H9 (cell line): ENCODE data around the gene FARP2. TPM values are rescaled to one million over a fixed set of nuclear protein-coding genes. Genes with fewer than 3 reads are reported as not detected.

Experiments
- DNase-seq: peaks from one replicate; pipeline ENCODE4 v3.0.0-alpha.2; 2017
- H2AFZ ChIP-seq: one replicate; pipeline ENCODE4 v1.6.1; 2013; ENCODE audit warnings: mild to moderate bottlenecking, low read length, control low read depth, moderate library complexity
- H2AK5ac ChIP-seq: 2 replicates; pipeline ENCODE4 v1.6.1; 2013; ENCODE audit warnings: low read length, control low read depth, mixed read lengths; ENCODE audit not compliant: insufficient read length
- H2BK120ac ChIP-seq: one replicate; pipeline ENCODE4 v1.6.1; 2013; ENCODE audit warnings: low read depth, mild to moderate bottlenecking, low read length, control low read depth, inconsistent platforms; ENCODE audit not compliant: poor library complexity, severe bottlenecking
- H2BK12ac ChIP-seq: 2 replicates; pipeline ENCODE4 v1.6.1; 2013; ENCODE audit warnings: low read length, control low read depth, mixed read lengths, low read depth; ENCODE audit not compliant: insufficient read length
- H2BK15ac ChIP-seq: 2 replicates; pipeline ENCODE4 v1.6.1; 2013; ENCODE audit warnings: low read depth, low read length, control low read depth
- H2BK20ac ChIP-seq: one replicate; pipeline ENCODE4 v1.6.1; 2013; ENCODE audit warnings: low read depth, mild to moderate bottlenecking, low read length, control low read depth, inconsistent platforms; ENCODE audit not compliant: poor library complexity, severe bottlenecking
- H2BK5ac ChIP-seq: 2 replicates; pipeline ENCODE4 v1.6.1; 2013; ENCODE audit warnings: low read length, control low read depth, mixed read lengths; ENCODE audit not compliant: insufficient read length
- H3K14ac ChIP-seq: 2 replicates; pipeline ENCODE4 v1.6.1; 2013; ENCODE audit warnings: low read length, control low read depth; ENCODE audit not compliant: insufficient read depth
- H3K18ac ChIP-seq: 2 replicates; pipeline ENCODE4 v1.6.1; 2013; ENCODE audit warnings: low read depth, mild to moderate bottlenecking, mixed read lengths, low read length, control low read depth; ENCODE audit not compliant: insufficient read length
- H3K23ac ChIP-seq: 2 replicates; pipeline ENCODE4 v1.6.1; 2013; ENCODE audit warnings: low read length, control low read depth, mixed read lengths, low read depth; ENCODE audit not compliant: insufficient read length
- H3K23me2 ChIP-seq: 2 replicates; pipeline ENCODE4 v1.6.1; 2013; ENCODE audit warnings: low read depth, mild to moderate bottlenecking, mixed read lengths, low read length, control low read depth; ENCODE audit not compliant: insufficient read length, poor library complexity, severe bottlenecking
- H3K27ac ChIP-seq: 2 replicates; pipeline ENCODE4 v1.5.1; 2013; ENCODE audit warnings: low read length, control low read depth, mixed read lengths, low read depth; ENCODE audit not compliant: insufficient read length
- H3K27me3 ChIP-seq: 2 replicates; pipeline ENCODE4 v1.6.1; 2013; ENCODE audit warnings: low read length, control low read depth, inconsistent platforms; ENCODE audit not compliant: insufficient read depth
- H3K4ac ChIP-seq: 2 replicates; pipeline ENCODE4 v1.6.1; 2013; ENCODE audit warnings: low read depth, mild to moderate bottlenecking, control low read depth, inconsistent platforms, low read length, moderate library complexity
- H3K4me1 ChIP-seq: 2 replicates; pipeline ENCODE4 v1.6.1; 2013; ENCODE audit warnings: low read length, control low read depth, inconsistent platforms; ENCODE audit not compliant: insufficient read depth
- H3K4me2 ChIP-seq: 2 replicates; pipeline ENCODE4 v1.6.1; 2013; ENCODE audit warnings: low read length, control low read depth, mixed read lengths; ENCODE audit not compliant: insufficient read length, insufficient read depth
- H3K56ac ChIP-seq: 2 replicates; pipeline ENCODE4 v1.6.1; 2013; ENCODE audit warnings: low read depth, mild to moderate bottlenecking, mixed read lengths, low read length, control low read depth; ENCODE audit not compliant: insufficient read length
- H3K79me1 ChIP-seq: 2 replicates; pipeline ENCODE4 v1.6.1; 2013; ENCODE audit warnings: low read depth, mild to moderate bottlenecking, moderate library complexity, low read length, control low read depth, inconsistent platforms; ENCODE audit not compliant: insufficient read depth, poor library complexity, severe bottlenecking
- H3K79me2 ChIP-seq: 2 replicates; pipeline ENCODE4 v1.6.1; 2013; ENCODE audit warnings: low read length, control low read depth, inconsistent platforms; ENCODE audit not compliant: insufficient read depth
- H3K9ac ChIP-seq: 2 replicates; pipeline ENCODE4 v1.6.1; 2013; ENCODE audit warnings: low read length, control low read depth, mixed read lengths; ENCODE audit not compliant: insufficient read length; ENCODE audit errors: extremely low read depth
- H3K9me3 ChIP-seq: one replicate; pipeline ENCODE4 v1.6.1; 2013; ENCODE audit warnings: low read depth, low read length, inconsistent platforms; ENCODE audit not compliant: control insufficient read depth
- H3T11ph ChIP-seq: one replicate; pipeline ENCODE4 v1.6.1; 2013; ENCODE audit warnings: mild to moderate bottlenecking, low read length, control low read depth, inconsistent platforms
- H4K20me1 ChIP-seq: one replicate; pipeline ENCODE4 v1.6.1; 2013; ENCODE audit not compliant: control insufficient read depth, insufficient read length, insufficient read depth
- H4K5ac ChIP-seq: 2 replicates; pipeline ENCODE4 v1.6.1; 2013; ENCODE audit warnings: low read depth, mild to moderate bottlenecking, mixed read lengths, low read length, control low read depth; ENCODE audit not compliant: insufficient read length
- H4K8ac ChIP-seq: replicated peaks from 2 replicates; pipeline ENCODE4 v1.6.1; 2013; ENCODE audit warnings: low read length, control low read depth, mixed read lengths, low read depth; ENCODE audit not compliant: insufficient read length
- H4K91ac ChIP-seq: 2 replicates; pipeline ENCODE4 v1.6.1; 2013; ENCODE audit warnings: low read depth, mild to moderate bottlenecking, moderate library complexity, mixed read lengths, low read length, control low read depth; ENCODE audit not compliant: insufficient read length
- H3K27ac Mint-ChIP-seq, 3 experiments: 2 replicates in 2 of 3; 3 replicates in 1 of 3; pipeline ENCODE4 v1.8.0; 2020 to 2021; ENCODE audit warnings: mixed read lengths in 3 of 3, mild to moderate bottlenecking in 1 of 3, moderate library complexity in 1 of 3
- H3K27me3 Mint-ChIP-seq: 2 replicates; pipeline ENCODE4 v1.8.0; 2021; ENCODE audit warnings: low read depth, mild to moderate bottlenecking, moderate library complexity, mixed read lengths
- H3K36me3 Mint-ChIP-seq, 3 experiments: 2 replicates in 2 of 3; 3 replicates in 1 of 3; pipeline ENCODE4 v1.8.0; 2020 to 2021; ENCODE audit warnings: low read depth in 3 of 3, mixed read lengths in 3 of 3; ENCODE audit not compliant: insufficient read depth in 1 of 3
- H3K4me1 Mint-ChIP-seq, 2 experiments: 2 replicates each; pipeline ENCODE4 v1.8.0; 2020; ENCODE audit warnings: mixed read lengths in 2 of 2
- H3K4me3 Mint-ChIP-seq, 2 experiments: 2 replicates in 1 of 2; 3 replicates in 1 of 2; pipeline ENCODE4 v1.8.0; 2020 to 2021; ENCODE audit warnings: mild to moderate bottlenecking in 2 of 2, mixed read lengths in 2 of 2, moderate library complexity in 1 of 2
- H3K9me3 Mint-ChIP-seq, 2 experiments: 2 replicates in 1 of 2; 3 replicates in 1 of 2; pipeline ENCODE4 v1.8.0; 2020; ENCODE audit warnings: mild to moderate bottlenecking in 2 of 2, mixed read lengths in 2 of 2, moderate library complexity in 1 of 2
- CTCF ChIP-seq: fragments of 200-600 bp; sonication (generic); conservative IDR thresholded peaks from 3 replicates; pipeline ENCODE4 v1.8.0; 2021; ENCODE audit warnings: antibody characterized with exemption, mild to moderate bottlenecking
- WGBS: extraction: QIAGEN DNeasy Blood & Tissue Kit; methylation state at CpG from one replicate; pipeline ENCODE4 v1.1.7; 2013; ENCODE audit warnings: missing lambda C conversion rate, low lambda C conversion rate, mixed read lengths; ENCODE audit not compliant: insufficient read length; ENCODE audit errors: extremely low coverage; 5-methylcytosine and 5-hydroxymethylcytosine counted together
- total RNA-seq: library from RNA; stranded (reverse); gene quantifications from 2 replicates; pipeline ENCODE4 v1.2.1, GENCODE V29; 2021

Gene FARP2
- total RNA-seq, 1 experiment from 2014 or later = 33.9 TPM

GRCh38 chr2:241531161-241531722 is 175.2 kb downstream of the FARP2 start:
- H2BK15ac ChIP-seq = no peak overlapping the region
- no peak overlapping the region for H2AFZ ChIP-seq
- no peak overlapping the region for H3K9ac ChIP-seq
- no peak for TF ChIP-seq CTCF
- Mint-ChIP-seq H3K4me3 (no peak overlapping the region), H3K36me3 (peaks cover 0 to 4% (median 2%) of the 10 kb centered on the region in 3 experiments; a peak in 3 of 7 replicates), H3K9me3 (peaks cover 6% of the 10 kb centered on the region in 2 experiments), H3K27ac (no peak overlapping the region), H3K4me1 (0 out of 4 replicates have a peak, but pooled peaks cover 0 to 2% of the 10 kb centered on the region in 2 experiments), H3K27me3 (peaks cover 6% of the 10 kb centered on the region)
- H3K27me3 ChIP-seq = no peaks in the 10 kb centered on the region
- H3K4me1 ChIP-seq = no peaks in the 10 kb centered on the region
- no peaks in the 10 kb centered on the region for H3K23me2 ChIP-seq
- H2BK12ac ChIP-seq = no peak overlapping the region
- no peak overlapping the region for H3K23ac ChIP-seq
- DNase-seq = no peak
- H3K79me2 ChIP-seq = no peaks in the 10 kb centered on the region
- WGBS = no CpG with 5 or more reads among the region's 13 CpGs
- no peak overlapping the region for H4K8ac ChIP-seq
- no peak overlapping the region for H3K4ac ChIP-seq
- no peak overlapping the region for H2BK5ac ChIP-seq
- H2BK20ac ChIP-seq = no peak overlapping the region
- no peak overlapping the region for H3K27ac ChIP-seq
- no peak overlapping the region for H3K14ac ChIP-seq
- H4K5ac ChIP-seq = no peak overlapping the region
- no peaks in the 10 kb centered on the region for H4K20me1 ChIP-seq
- no peaks in the 10 kb centered on the region for H3K9me3 ChIP-seq
- no peak overlapping the region for H3K18ac ChIP-seq
- H2BK120ac ChIP-seq = no peak overlapping the region
- no peak overlapping the region for H3T11ph ChIP-seq
- H3K56ac ChIP-seq = no peak overlapping the region
- no peak overlapping the region for H2AK5ac ChIP-seq
- no peak overlapping the region for H4K91ac ChIP-seq
- H3K4me2 ChIP-seq = no peak overlapping the region
- H3K79me1 ChIP-seq = no peaks in the 10 kb centered on the region
